PC-3 (cell line): ENCODE data around the gene ULK4.
"Not testable (repeated sequence)": the region's sequence is repeated elsewhere in the genome, so short reads cannot be mapped to it uniquely, and the experiment has no call there.

Experiments used
- CTCF ChIP-seq: fragments of 300-600 bp; sonication (generic); conservative IDR thresholded peaks from 2 replicates; pipeline ENCODE4 v1.5.1; 2017; ENCODE audit warnings: antibody characterized with exemption, low read depth, mild to moderate bottlenecking, low read length
- EZH2 ChIP-seq: fragments of 300-600 bp; sonication (generic); IDR thresholded peaks from one replicate; pipeline ENCODE4 v1.6.1; 2017; ENCODE audit warnings: antibody characterized with exemption, mild to moderate bottlenecking, low read length; ENCODE audit not compliant: unreplicated experiment
- EZH2phosphoT487 ChIP-seq: fragments of 300-600 bp; sonication (generic); IDR thresholded peaks from 2 replicates; pipeline ENCODE4 v1.6.1; 2018; ENCODE audit warnings: mild to moderate bottlenecking, antibody characterized with exemption, low read length, borderline replicate concordance

- TF ChIP-seq CTCF, EZH2phosphoT487, EZH2: not testable (repeated sequence)
Measured at GRCh38 chr3:41370765-41371535, 591.0 kb downstream of the ULK4 start.
